B cell (primary cell): ENCODE results near the gene FRMPD4. TPM values are rescaled to one million over a fixed set of nuclear protein-coding genes. Genes with fewer than 3 reads are reported as not detected.

Source experiments
- ATAC-seq: fragments of 200-7000 bp; cut with Tn5 transposase; one replicate; pipeline ENCODE4 v1.10.0; 2021; ENCODE audit warnings: low read depth, mild to moderate bottlenecking, moderate number of reproducible peaks, moderate library complexity
- CTCF ChIA-PET: fragments of 350-600 bp; sonication (Branson Sonifier 250); formaldehyde crosslinking; loops from one replicate; lab custom pipeline; 2021; ENCODE audit warnings: antibody characterized with exemption, inconsistent platforms; lab: Charles Lee
- POLR2A ChIA-PET: fragments of 350-600 bp; sonication (Branson Sonifier 250); formaldehyde crosslinking; loops from one replicate; lab custom pipeline; 2021; ENCODE audit warnings: antibody characterized with exemption; lab: Charles Lee
- DNase-seq: peaks from one replicate; pipeline ENCODE4 v3.0.0; 2013
- H2AFZ ChIP-seq: 2 replicates; pipeline ENCODE4 v1.6.1; 2012; ENCODE audit warnings: mild to moderate bottlenecking, low read depth, low read length; ENCODE audit not compliant: insufficient read depth, poor library complexity, severe bottlenecking
- H3K27ac ChIP-seq, 2 donors: 1 replicate in 1 of 2; 2 replicates in 1 of 2; pipeline ENCODE4 v1.5.1; 2012 to 2013; ENCODE audit warnings: low read length in 2 of 2, mild to moderate bottlenecking in 2 of 2, moderate library complexity in 1 of 2
- H3K27me3 ChIP-seq, 4 experiments: fragments of 200-600 bp in 1 of 4; sonication (generic) in 1 of 4; replicated peaks in 1 of 4; 1 replicate in 2 of 4; 2 replicates in 2 of 4; pipeline versions ENCODE4 v1.6.1 to v1.7.0; 2013 to 2016; ENCODE audit warnings: low read length in 3 of 4, mild to moderate bottlenecking in 2 of 4, mixed read lengths in 1 of 4, moderate library complexity in 1 of 4; ENCODE audit not compliant: insufficient read depth in 4 of 4, control insufficient read depth in 3 of 4; ENCODE audit errors: control extremely low read depth in 1 of 4
- H3K36me3 ChIP-seq, 2 experiments: replicated peaks in 1 of 2; 1 replicate in 1 of 2; 2 replicates in 1 of 2; pipeline versions ENCODE4 v1.6.1 to v1.7.1; 2013; ENCODE audit warnings: low read length in 1 of 2; ENCODE audit not compliant: insufficient read depth in 2 of 2, control insufficient read depth in 1 of 2; ENCODE audit errors: control extremely low read depth in 1 of 2, extremely low read depth in 1 of 2
- H3K4me1 ChIP-seq, 2 donors: fragments of 200-600 bp in 1 of 2; sonication (generic) in 1 of 2; 1 replicate in 1 of 2; 2 replicates in 1 of 2; pipeline versions ENCODE4 v1.5.1 to v1.6.1; 2013 to 2017; ENCODE audit warnings: low read length in 2 of 2; ENCODE audit not compliant: control insufficient read depth in 2 of 2, insufficient read depth in 2 of 2
- H3K4me2 ChIP-seq: replicated peaks from 2 replicates; pipeline ENCODE3; 2012; ENCODE audit warnings: mild to moderate bottlenecking, low read depth, low read length; ENCODE audit not compliant: poor library complexity, severe bottlenecking
- H3K4me3 ChIP-seq, 5 experiments: fragments of 200-600 bp in 1 of 5; sonication (generic) in 1 of 5; 1 replicate in 3 of 5; 2 replicates in 2 of 5; pipeline versions ENCODE4 v1.5.1 to v1.7.0; 2011 to 2016; ENCODE audit warnings: low read length in 4 of 5, mild to moderate bottlenecking in 4 of 5, low read depth in 2 of 5, control low read depth in 1 of 5, moderate library complexity in 1 of 5; ENCODE audit not compliant: insufficient read depth in 1 of 5; ENCODE audit errors: control extremely low read depth in 1 of 5, extremely low read depth in 1 of 5
- H3K79me2 ChIP-seq: fragments of 200-600 bp; sonication (generic); one replicate; pipeline ENCODE4 v1.6.0; 2016; ENCODE audit warnings: low read length; ENCODE audit not compliant: control insufficient read depth, insufficient read depth
- H3K9ac ChIP-seq: fragments of 200-600 bp; sonication (generic); 2 replicates; pipeline ENCODE4 v1.6.1; 2017; ENCODE audit warnings: mild to moderate bottlenecking, low read length, moderate library complexity
- H3K9me3 ChIP-seq, 3 donors: one replicate each; pipeline versions ENCODE4 v1.6.1 to v1.7.1; 2013; ENCODE audit warnings: low read length in 2 of 3; ENCODE audit not compliant: control insufficient read depth in 2 of 3, insufficient read depth in 1 of 3; ENCODE audit errors: control extremely low read depth in 1 of 3
- H4K20me1 ChIP-seq: 2 replicates; pipeline ENCODE4 v1.6.0; 2012; ENCODE audit warnings: mild to moderate bottlenecking, low read length; ENCODE audit not compliant: insufficient read depth, control insufficient read depth, poor library complexity, severe bottlenecking
- H3K27ac Mint-ChIP-seq: one replicate; pipeline ENCODE4 v1.8.0; 2021; ENCODE audit warnings: mixed read lengths
- H3K27me3 Mint-ChIP-seq: one replicate; pipeline ENCODE4 v1.8.0; 2021; ENCODE audit warnings: mixed read lengths
- H3K4me1 Mint-ChIP-seq: one replicate; pipeline ENCODE4 v1.8.0; 2021; ENCODE audit warnings: mixed read lengths
- H3K4me3 Mint-ChIP-seq: one replicate; pipeline ENCODE4 v1.8.0; 2021; ENCODE audit warnings: mixed read lengths
- H3K9me3 Mint-ChIP-seq: one replicate; pipeline ENCODE4 v1.8.0; 2022; ENCODE audit warnings: mixed read lengths; ENCODE audit not compliant: insufficient read depth
- EZH2 ChIP-seq: IDR thresholded peaks from 2 replicates; pipeline ENCODE4 v1.6.1; 2012; ENCODE audit warnings: borderline replicate concordance, low read depth, mild to moderate bottlenecking, moderate library complexity, low read length; ENCODE audit not compliant: insufficient read depth, poor library complexity, severe bottlenecking
- WGBS: methylation state at CpG from one replicate; pipeline ENCODE4 v1.1.5; 2013; ENCODE audit warnings: missing lambda C conversion rate; ENCODE audit not compliant: insufficient coverage; 5-methylcytosine and 5-hydroxymethylcytosine counted together
- intact Hi-C: fragments of 100-400 bp; cut with micrococcal nuclease; formaldehyde crosslinking; loops from one replicate; pipeline ENCODE4 v1.10.0; 2022
- polyA plus RNA-seq: library from polyadenylated mRNA; depleted of rRNA; stranded (reverse); fragments of >200 nt; gene quantifications from 2 replicates; pipeline ENCODE4 v1.2.3, GENCODE V29; 2012
- total RNA-seq, 2 donors: library from RNA; stranded (reverse); fragments of 120-200 nt in 1 of 2; gene quantifications; 1 replicate in 1 of 2; 2 replicates in 1 of 2; pipeline versions ENCODE4 v1.2.3 to v1.2.4, GENCODE V29; 2013 to 2022
- TF ChIP-seq, protein P1 (sequence below): fragments of 200-600 bp; IDR thresholded peaks from one replicate; pipeline ENCODE4 v1.8.0; 2022; ENCODE audit warnings: antibody characterized with exemption, mild to moderate bottlenecking

Gene FRMPD4
- total and polyA plus RNA-seq, 2 donors (not counting 1 experiment from before 2014, with no cell fraction given) = not detected

DNA sequence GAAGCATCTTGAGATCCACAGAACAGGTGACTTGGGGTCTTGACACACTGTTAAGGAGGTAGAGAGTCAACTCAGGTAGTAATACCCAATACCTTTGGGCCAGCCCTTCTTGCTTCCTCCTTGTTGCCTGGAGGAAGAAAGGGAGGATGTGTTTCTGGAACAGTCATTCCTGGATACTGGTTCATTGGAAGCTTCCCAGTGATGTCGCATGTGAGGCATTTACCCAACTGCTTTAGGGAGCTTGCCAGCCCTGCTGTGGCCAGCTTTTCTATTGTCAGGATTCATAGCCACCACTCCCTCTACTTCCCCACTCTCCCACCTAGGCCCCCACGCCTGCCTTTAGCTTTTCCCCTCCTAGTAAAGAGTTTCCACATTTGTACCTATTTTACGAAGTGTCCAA is 342.7 kb downstream of the FRMPD4 start:
- Histone ChIP-seq H3K36me3 (no peaks in the 10 kb centered on the region), H3K79me2 (no peaks in the 10 kb centered on the region), H3K4me2 (no peak overlapping the region), H3K4me3 (no peak overlapping the region), H4K20me1 (no peaks in the 10 kb centered on the region), H3K9me3 (peaks cover 0 to 2% (median 0%) of the 10 kb centered on the region in 3 donors), H3K4me1 (no peaks in the 10 kb centered on the region), H2AFZ (no peak overlapping the region), H3K9ac (no peak overlapping the region), H3K27ac (no peak overlapping the region), H3K27me3 (no peaks in the 10 kb centered on the region)
- DNase-seq = no peak
- ChIA-PET CTCF (no interaction called here), POLR2A (no interaction called here)
- Mint-ChIP-seq H3K9me3 (no peaks in the 10 kb centered on the region), H3K4me1 (no peaks in the 10 kb centered on the region), H3K27me3 (no peaks in the 10 kb centered on the region), H3K4me3 (no peak overlapping the region), H3K27ac (no peak overlapping the region)
- intact Hi-C loops = no loop called here
- no CpG with 5 or more reads among the region's 3 CpGs for WGBS
- no peak for TF ChIP-seq EZH2
- TF ChIP-seq, protein P1, sequence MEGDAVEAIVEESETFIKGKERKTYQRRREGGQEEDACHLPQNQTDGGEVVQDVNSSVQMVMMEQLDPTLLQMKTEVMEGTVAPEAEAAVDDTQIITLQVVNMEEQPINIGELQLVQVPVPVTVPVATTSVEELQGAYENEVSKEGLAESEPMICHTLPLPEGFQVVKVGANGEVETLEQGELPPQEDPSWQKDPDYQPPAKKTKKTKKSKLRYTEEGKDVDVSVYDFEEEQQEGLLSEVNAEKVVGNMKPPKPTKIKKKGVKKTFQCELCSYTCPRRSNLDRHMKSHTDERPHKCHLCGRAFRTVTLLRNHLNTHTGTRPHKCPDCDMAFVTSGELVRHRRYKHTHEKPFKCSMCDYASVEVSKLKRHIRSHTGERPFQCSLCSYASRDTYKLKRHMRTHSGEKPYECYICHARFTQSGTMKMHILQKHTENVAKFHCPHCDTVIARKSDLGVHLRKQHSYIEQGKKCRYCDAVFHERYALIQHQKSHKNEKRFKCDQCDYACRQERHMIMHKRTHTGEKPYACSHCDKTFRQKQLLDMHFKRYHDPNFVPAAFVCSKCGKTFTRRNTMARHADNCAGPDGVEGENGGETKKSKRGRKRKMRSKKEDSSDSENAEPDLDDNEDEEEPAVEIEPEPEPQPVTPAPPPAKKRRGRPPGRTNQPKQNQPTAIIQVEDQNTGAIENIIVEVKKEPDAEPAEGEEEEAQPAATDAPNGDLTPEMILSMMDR = no peak
- no peak for ATAC-seq

DNA sequence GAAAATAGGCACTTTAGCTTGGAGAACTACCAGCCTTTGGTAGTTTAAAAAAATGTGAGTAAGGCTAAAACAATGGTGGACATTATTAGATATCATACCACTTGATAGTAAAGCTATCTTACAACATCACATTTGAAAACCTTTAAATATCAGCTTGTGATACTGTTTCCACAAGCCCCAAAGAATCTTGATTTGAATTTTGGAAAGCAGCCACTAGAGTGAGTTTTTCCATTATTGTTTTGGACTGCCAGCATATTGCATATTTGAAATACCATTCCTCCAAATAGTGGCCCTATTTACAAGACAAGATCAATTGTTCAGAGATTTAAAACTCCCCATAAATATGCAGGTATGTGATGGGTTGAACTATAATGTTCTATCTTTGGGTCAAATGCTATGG is 349.9 kb downstream of the FRMPD4 start:
- Histone ChIP-seq H3K36me3 (no peaks in the 10 kb centered on the region), H3K9me3 (no peaks in the 10 kb centered on the region), H3K27me3 (no peaks in the 10 kb centered on the region), H2AFZ (no peak overlapping the region), H3K9ac (no peak overlapping the region), H3K4me1 (no peaks in the 10 kb centered on the region), H3K4me3 (no peak overlapping the region), H4K20me1 (no peaks in the 10 kb centered on the region), H3K27ac (no peak overlapping the region), H3K79me2 (no peaks in the 10 kb centered on the region), H3K4me2 (no peak overlapping the region)
- ATAC-seq = no peak
- ChIA-PET POLR2A (no interaction called here), CTCF (no interaction called here)
- intact Hi-C loops = no loop called here
- H3K27ac Mint-ChIP-seq = no peak overlapping the region
- H3K27me3 Mint-ChIP-seq = no peaks in the 10 kb centered on the region
- no peak for DNase-seq
- H3K4me1 Mint-ChIP-seq = no peaks in the 10 kb centered on the region
- no peak overlapping the region for H3K4me3 Mint-ChIP-seq
- H3K9me3 Mint-ChIP-seq = no peaks in the 10 kb centered on the region
- TF ChIP-seq, protein P1 = no peak
- no peak for TF ChIP-seq EZH2
